GM18502 (cell line): ENCODE measurements around the gene C10orf105.

ENCODE experiments used
- ATAC-seq: cut with Tn5 transposase; IDR thresholded peaks from one replicate; pipeline ENCODE4 v1.9.1; 2021; ENCODE audit warnings: mild to moderate bottlenecking; ENCODE audit not compliant: unreplicated experiment, poor library complexity

C10orf105 gene, protein sequence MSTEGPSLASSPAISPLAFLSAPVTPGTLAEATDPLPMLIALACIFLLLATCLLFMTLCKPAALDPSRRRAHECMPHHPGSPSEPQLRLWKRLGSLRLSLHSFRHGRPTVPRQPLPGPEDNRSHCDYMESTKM

DNA sequence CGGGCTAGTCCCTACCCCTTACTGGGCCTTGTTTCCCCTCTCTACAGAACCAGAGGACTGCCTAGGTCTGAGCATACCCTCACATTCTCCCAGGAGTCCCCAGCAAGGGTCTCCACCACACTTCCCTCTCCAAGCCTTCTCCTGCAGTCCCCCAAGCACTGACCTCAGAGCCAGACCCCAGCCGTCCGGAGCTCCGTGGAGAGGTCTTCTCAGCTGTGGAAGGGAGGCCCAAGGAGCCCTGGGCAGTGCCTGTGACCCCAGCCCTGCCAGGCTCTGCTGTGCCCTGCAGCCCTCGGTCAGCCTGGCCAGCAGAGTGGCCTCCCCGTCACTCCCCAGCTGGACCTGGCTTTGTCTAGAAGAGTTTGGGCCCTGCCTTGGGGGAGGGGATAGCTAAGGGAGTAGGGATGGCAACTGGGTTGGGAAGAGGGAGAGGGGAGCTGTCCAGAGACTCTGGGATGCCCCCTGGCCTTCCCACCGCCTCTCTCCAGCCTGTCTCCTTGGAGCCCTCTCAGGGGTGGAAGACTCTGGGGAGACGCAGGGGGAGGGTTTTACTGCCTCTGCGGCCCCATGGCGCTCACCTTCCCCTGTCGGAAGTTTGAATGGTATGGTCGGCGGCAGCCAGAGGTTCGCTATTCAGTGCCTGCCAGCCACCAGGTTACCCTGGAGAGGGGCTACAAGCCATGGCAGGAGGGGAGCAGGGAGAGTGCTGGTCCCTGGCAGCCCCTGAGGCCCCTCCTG lies at the start of gene C10orf105:
Gene C10orf105 (minus strand): TSS at position 315 of the 738 bp plus-strand sequence. CDS start 3,441 bp downstream, outside the sequence.
- no peak for ATAC-seq

DNA sequence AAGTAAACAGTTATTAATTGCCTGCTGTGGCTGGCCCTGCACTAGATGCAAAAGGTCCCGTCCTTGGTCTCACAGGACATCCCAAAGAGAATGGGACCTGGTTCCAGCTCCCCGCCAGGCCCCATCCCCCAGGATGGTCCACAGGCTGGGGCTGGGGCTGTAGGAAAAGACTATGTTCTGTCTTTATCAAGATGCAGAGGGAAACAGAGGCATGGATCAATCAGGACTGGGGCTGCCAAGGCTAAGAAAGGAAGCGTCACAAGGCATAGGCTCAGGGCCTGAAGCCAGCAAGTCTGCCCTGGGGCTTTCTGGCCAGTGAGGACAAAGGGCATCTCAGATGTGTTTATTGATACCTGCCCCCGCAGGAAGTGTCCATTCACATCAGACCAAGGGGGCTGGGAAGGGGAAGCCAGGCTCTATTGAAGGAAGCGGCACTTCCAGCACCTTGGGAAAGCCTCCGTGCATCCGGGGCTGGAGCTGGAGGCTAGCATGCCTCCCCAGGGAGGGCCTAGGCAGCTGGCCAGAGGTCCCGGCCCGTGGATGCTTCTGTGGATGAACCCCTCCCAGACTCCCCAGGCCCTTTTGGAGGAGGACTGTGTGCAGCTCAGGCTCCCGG lies 48.0 kb upstream of the C10orf105 start:
- ATAC-seq = no peak

DNA sequence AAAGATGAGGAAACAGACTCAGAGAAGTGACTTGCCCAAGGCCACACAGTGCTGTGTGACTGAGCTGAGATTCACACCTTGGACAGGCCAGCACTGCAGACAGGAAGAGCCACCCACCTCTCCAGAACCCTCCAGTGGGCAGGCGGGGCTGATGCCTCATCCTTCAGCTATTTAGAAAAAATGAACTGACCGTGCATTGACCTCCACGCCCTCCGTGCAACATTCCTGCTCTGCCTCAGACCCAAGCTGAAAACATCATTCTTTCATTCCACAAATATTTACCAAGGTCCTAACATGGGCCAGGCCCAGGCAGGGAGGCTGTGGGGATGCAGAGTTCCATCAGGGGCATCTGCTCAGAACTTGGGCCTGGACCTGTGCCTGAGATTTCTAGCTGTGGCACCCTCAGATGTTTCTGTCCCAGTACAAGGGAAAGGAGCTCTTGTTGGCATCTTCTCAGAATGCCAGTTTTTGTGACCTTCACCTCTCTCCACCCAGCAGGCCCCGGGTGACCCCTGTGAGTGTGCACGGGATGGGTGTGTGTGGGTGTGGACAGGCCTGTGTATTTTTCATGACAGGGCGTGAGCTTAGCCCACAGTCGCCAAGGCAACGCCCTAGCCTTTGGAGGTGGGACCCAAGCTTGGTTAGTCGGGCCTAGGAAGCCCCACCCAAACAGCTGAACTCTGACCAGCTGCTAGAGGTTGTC lies 47.3 kb upstream of the C10orf105 start:
- no peak for ATAC-seq

DNA sequence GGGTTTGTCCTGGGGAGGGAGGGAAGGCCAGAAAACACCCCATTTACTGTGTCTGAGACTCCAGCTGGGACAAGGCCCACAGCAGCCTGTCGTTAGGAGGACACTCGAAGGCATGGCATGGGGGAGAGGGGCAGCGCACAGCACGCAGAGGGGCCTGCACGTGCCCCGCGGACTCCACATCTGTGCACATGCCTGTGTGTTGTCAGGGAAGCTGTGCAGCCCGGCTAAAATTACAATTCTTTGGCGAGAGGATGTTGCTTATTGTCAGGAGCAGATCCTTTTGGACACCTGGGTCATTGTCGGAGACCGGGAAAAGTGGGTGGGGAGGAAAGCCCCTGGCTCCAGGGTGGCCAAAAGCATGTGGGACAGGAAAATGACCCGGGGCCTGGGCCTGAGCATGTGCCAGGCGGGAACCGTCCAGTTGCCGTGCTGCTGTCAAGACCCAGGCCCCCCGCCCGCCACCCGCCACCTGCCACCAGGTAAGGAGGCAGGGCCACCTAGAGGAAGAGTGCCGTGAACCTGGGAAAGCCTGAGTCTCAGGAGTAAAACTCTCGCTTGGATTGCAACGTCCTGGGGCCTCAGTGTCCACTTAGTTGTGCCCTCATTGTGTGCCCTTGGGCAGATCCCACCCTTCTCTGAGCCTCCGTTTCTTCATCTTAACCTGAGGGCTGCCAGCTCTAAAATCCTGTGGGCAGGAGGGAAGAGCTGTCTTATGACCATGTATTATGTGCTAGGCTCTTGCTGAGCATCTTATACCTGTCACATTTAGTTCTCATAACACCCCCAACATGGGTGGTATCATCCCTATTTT lies 46.5 kb upstream of the C10orf105 start:
- ATAC-seq = no peak

DNA sequence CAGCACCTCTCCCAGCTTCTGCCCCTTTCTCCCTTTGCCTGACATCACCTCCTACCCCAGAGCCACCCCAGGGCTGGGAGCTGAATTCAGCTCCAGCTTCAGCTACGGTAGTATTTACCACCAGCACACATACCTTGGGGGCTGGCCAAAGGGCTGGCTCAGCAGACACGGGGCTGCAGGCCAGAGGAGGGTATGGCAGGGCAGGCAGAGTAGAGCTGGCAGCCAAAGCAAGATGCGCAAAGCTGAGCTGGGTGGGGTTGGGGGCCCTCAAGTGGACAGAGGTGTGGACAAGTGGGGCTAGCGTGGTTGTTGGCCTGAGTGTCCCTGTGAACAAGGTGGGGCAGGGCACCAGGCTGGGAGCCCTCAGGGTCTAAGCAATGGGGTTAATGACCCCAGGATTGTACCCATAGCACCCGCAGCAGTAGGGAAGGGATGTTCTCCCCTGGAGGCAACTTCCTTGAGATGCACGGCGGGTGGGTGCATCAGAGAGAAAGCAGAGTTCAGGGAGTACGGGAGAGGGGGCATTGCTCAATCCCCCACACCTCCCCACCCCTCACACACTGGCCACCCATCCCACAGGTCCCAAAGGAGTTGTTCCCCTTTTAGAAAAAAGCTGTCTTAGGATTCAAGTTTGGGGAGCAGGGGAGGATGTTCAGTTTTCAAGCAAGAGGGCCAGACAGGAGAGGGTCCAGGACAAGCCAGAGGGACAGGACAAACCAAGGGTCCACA lies 45.8 kb upstream of the C10orf105 start:
- ATAC-seq = no peak

DNA sequence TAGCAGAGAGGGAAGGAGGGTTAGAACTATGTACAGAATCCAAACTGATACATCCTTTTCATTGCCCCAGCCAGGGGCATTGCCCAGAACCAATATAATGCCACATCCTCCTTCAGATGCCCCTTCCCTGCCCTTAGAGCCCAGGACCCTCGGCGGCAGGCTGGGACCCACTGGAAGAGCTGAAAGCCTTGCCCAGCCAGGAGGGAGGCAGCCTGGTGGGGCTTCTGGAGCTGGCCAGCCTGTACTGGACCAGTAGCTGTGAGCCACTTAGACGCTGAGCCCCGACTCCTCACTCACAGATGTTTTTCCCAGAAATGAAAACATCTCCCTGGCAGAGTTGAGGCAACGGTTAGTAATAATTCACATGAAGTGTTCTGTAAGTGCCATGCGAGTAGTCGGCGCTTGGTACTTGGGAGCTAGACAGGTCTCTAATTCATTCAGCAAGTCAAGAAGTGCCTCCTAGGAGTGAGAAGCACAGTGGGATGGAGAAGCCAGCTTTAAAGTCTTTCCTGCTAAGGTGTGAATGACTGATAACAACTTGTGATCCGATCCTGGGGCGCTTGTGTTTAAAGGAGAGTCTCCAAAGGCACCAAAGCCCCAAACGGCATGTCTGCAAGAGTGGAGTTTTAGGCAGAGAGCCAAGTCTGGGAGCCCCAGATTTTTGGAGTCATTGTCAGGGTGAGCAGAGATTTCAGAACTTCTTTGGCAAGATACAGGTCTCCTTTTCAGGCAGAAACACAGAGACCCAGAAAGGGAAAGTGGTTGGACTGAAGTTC lies 44.0 kb upstream of the C10orf105 start:
- ATAC-seq = no peak

DNA sequence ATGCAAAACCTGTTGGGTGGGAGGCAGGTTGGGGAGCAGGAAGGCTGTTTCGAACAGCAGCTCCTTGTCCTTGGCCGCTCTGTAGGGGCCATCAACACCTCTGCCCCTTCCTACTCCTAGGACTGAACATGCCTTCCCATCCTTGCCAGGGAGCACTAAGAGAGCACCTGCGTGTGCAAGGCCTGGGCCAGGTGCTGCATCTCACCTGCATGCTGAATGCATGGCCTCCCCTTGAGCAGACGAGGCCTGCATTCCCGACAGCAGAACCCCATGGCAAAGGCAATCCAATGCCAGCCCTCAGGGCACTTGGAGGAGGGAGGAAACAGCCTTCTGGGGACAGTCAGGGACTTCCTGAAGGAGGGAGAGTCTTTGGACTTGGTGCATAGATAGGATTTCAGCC lies 42.7 kb upstream of the C10orf105 start:
- ATAC-seq = no peak

DNA sequence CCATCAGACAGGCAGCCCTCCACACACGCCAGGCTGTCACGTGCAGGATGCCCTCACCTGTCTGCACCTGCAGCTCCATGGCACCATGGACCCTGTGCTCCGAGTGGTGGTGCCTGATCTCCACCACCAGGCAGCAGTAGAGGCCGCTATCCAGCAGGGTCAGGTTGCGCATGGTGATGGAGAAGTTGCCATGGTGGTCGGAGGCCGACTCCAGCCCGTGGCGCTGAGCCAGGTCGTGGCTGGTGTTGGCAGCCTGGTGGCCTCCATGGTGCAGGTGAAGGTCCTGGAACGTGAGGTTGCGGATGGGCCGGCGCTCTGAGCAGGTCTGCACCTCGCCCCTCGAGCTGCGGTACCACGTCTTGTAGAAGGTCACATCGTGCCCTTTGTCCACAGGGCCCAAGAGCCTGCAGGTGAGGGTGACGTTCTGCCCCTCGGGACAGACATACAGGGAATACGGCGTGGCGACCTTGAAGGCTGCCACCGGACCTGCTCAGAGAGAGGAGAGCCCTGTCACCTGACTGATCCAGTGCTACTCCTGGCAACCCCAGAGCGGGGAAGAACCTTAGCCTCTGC lies 42.0 kb upstream of the C10orf105 start:
- no peak for ATAC-seq

DNA sequence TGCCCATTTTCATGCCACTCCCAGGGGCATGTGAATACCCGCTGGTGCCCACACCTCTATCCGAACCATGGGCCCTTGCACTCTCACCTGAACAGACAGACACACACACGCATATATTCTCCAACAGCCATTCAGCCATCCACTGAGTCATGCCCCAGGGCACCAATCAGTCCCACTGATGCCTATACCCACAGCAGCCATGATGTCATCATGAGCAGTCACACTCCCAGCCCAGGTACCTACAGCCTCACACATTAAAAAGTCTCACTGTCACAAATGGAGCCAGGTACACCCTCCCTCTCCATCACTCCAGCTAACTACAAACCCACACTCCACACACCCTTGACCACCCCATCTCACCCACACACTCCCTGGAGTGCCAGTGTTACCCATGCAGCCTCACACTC lies 41.5 kb upstream of the C10orf105 start:
- no peak for ATAC-seq

DNA sequence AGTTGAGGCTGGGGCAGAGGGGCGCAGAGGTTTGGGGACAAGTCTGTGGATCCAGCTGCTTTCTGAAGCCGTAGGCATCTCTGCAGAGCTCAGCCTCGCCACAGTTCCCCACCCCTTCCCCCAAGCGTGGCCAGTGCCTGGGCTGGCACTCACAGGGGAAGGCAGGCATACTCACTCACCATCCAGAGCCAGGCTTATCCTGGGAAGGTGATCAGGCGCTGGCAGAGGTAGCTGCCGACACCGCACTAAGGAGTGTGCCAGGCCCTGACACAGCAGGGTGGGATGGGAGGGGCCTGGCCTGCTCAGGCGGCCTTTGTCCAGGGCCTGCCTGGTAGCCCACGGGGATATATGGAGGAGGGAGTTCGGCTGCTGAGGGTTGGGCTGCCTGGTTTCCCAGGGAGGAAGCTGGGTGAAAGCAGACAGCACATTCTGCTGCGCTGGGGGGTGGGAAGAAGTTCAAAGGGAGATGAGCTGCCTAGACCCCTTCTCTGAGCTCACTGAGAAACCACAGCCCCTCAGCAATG lies 37.9 kb upstream of the C10orf105 start:
- ATAC-seq = no peak

DNA sequence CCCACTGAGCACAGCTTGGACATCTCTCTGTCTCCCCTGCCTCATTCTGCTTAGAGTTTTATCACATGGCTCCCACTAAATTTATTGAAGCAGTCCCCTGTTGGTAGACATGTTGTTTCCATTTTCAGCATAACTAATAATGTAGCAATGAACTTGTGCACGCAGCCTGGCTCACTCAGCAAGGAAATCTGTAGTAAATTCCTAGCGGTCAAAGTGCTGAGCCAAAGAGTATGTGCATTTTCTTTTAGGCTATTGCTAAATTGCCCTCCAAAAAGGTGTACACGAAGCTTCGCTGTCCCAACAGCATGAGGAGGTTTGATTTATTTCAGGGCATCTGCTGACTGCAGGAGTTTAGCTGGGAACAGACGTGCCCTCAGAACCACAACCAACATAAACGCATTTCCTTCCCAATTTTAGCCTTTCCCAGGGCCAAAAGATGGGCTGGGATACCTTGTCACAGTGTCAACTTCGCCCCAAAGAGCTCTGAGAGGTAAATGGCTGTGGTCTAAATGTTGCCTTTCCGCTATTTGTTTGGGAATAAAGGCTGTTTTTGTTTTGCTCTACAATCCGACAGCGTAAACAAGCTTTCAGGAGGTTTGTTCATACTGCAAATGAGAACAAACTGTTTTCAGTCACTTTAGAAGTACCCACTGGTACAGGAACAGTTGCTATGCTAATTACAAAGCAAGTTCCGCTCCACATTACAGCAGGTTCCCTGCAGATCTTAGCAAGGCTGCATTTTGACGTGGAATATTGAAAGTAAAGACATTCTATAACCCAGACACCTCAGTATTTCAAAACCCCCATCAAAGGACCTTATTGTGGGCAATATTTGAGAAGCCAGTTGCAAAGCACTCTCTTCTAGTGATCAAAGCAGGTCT lies 37.0 kb upstream of the C10orf105 start:
- no peak for ATAC-seq

DNA sequence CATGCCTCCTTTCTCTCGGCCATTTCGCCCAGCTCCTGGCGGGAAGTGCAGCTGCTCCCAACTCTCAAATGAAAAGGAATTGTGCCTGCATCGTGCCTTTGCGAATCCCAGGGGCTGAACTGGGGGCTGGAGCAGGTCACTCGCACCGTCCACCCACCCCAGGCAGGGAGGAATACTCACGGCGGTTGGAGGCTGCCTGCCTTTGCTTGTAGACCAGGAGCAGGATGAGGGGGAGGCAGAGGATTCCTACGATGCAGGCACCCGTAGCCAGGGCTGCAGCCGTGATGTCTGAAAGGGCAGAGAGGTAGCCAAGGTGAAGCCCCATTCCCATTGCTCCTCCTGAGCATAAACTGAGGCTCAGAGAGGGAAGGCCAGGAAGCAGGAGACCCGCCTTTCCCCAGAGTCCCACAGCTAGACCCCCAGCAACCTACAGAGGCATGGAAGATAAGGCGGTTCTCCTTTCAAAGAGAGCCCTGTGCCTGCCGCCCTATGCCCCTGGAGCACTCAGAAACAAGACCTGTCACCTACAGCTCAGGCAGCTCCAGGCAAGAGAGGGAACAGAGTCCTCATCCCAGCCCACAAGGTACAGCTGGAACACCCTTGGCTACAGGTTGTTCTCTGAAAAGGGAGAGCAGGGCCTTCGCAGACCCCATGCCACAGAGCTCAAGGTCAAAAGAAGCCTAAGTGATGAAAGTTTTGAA lies 35.8 kb upstream of the C10orf105 start:
- no peak for ATAC-seq

DNA sequence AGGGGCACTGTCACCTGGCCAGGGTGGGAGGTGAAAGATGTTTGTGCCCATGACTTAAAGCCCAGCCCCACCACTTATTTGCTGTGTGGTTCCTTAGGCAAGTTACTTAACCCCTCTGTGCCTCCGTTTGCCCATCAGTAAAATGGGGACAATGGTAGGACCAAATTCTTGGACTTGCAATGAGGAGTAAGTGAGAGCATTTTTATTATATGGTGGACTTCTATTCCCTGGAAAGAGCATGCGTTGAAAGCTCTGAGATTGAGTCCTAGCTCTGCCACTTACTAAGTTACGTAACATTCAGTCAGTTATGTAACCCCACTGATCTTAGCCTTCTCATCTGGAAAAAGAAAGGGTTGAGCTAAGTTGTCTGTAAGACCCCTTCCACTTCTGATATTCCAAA lies 35.0 kb upstream of the C10orf105 start:
- no peak for ATAC-seq

DNA sequence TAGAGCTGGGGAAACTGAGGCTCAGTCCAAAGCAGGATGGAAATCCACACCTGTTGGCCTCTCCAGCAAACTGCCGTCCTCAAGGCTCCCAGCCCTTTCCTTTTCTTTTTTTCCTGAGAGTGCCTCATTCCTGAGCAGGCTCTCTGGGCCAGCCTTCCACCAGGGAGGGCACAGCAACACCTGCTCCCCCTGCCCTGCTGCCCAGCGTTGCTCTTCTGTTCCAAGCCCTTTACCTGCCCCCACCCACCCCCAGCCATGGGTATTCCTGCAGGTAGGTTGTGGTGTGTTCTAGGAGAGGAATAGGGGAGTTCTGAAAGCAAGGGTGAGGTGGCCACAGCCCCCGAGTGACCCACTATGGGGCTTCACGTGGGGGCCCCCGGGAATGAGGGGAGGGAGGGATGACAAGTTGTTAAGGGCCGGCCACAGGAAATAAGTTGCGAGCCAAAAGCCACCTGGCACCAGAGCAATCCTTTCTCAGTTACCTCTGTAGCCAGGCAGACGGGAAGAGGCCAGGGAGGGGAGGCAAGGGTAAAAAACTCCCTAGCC lies 34.5 kb upstream of the C10orf105 start:
- ATAC-seq = no peak

DNA sequence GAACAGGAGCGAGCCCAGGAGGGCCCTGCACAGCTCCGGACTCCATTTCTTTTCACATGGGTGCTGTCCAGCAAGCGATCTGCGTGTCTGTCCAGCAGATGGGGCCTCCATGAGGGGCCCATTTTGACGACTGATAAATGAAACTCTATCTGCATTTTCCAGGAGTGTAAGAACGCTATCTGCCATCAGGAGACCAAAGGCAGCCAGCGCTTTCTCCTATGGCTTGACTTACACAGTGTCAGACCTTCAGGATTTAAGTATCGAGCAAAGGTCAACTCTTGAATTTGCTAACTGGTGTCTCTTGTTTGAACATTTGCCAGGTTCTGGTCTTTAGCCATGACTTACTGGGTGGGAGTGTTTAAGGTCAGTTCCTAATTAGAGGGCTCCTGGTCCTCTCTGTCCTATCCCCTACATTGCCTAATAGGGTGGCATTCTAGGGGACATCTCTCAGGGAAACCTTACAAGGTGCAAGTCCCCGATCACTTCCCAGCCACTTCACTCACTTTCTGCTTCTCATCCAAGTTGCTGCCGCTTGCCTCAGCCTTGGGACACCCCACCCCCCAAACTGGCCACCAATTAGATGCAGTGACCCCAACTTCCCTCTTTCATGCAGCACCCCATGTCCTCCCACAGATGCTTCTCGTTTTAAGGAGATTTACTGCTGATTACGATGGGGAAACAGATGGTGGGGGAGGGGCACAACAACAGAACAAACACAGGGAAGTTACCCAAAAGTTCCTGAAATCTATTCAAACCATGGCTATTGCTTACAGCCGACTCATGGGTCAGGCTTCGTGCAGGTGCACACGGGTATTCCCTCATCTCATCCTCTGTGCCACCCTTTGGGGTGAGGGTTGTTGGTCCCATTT lies 33.7 kb upstream of the C10orf105 start:
- no peak for ATAC-seq
